GM21526 (cell line): ENCODE measurements around the gene ASAP3.

ENCODE experiments used
- ATAC-seq: cut with Tn5 transposase; IDR thresholded peaks from one replicate; pipeline ENCODE4 v1.9.1; 2021; ENCODE audit warnings: moderate library complexity; ENCODE audit not compliant: unreplicated experiment, low FRiP score

Gene ASAP3

GRCh38 chr1:23451441-23451840 lies 32.5 kb downstream of the ASAP3 start:
- no peak for ATAC-seq

GRCh38 chr1:23450894-23451293 lies 33.1 kb downstream of the ASAP3 start:
- ATAC-seq: no peak

GRCh38 chr1:23449958-23450357 lies 34.0 kb downstream of the ASAP3 start:
- no peak for ATAC-seq

GRCh38 chr1:23449306-23449705 lies 34.7 kb downstream of the ASAP3 start:
- ATAC-seq: no peak

GRCh38 chr1:23448846-23449245 lies 35.1 kb downstream of the ASAP3 start:
- no peak for ATAC-seq

GRCh38 chr1:23446661-23447310 lies 37.2 kb downstream of the ASAP3 start:
- no peak for ATAC-seq

- no peak for ATAC-seq
Measured at GRCh38 chr1:23444596-23445390, 39.2 kb downstream of the ASAP3 start.

GRCh38 chr1:23444104-23444533 lies 39.9 kb downstream of the ASAP3 start:
- ATAC-seq: no peak

GRCh38 chr1:23442751-23443150 lies 41.2 kb downstream of the ASAP3 start:
- ATAC-seq: no peak

- ATAC-seq: no peak
Measured at GRCh38 chr1:23441446-23442148, 42.4 kb downstream of the ASAP3 start.

GRCh38 chr1:23438545-23438944 lies 45.4 kb downstream of the ASAP3 start:
- ATAC-seq: no peak

GRCh38 chr1:23437355-23437664 lies 46.7 kb downstream of the ASAP3 start:
- no peak for ATAC-seq

GRCh38 chr1:23436520-23437354 lies 47.2 kb downstream of the ASAP3 start:
- no peak for ATAC-seq

- no peak for ATAC-seq
Measured at GRCh38 chr1:23434260-23434775, 49.7 kb downstream of the ASAP3 start.

- ATAC-seq: no peak
Measured at GRCh38 chr1:23433122-23433521, 50.9 kb downstream of the ASAP3 start.

- ATAC-seq: no peak
Measured at GRCh38 chr1:23431431-23431830, 52.5 kb downstream of the ASAP3 start.

GRCh38 chr1:23430803-23431202 lies 53.2 kb downstream of the ASAP3 start:
- no peak for ATAC-seq

- no peak for ATAC-seq
Measured at GRCh38 chr1:23428136-23428905, 55.7 kb downstream of the ASAP3 start.

GRCh38 chr1:23427550-23427949 lies 56.4 kb downstream of the ASAP3 start:
- ATAC-seq: no peak

- no peak for ATAC-seq
Measured at GRCh38 chr1:23426828-23427227, 57.2 kb downstream of the ASAP3 start.
